GM23338 (cell line): ENCODE measurements around the gene EFHC2. TPM values are rescaled to one million over a fixed set of nuclear protein-coding genes. Genes with fewer than 3 reads are reported as not detected.

ENCODE experiments used
- ATAC-seq: fragments of 200-7000 bp; cut with Tn5 transposase; 3 replicates; pipeline ENCODE4 v1.9.1; 2020
- DNase-seq: peaks from one replicate; pipeline ENCODE4 v3.0.0-alpha.2; 2015; ENCODE audit warnings: low spot score
- H2AFZ ChIP-seq: fragments of 200-600 bp; sonication (generic); 2 replicates; pipeline ENCODE4 v1.8.0; 2016; ENCODE audit warnings: antibody characterized with exemption, mild to moderate bottlenecking, moderate library complexity
- H3F3A ChIP-seq: fragments of 200-600 bp; sonication (generic); replicated peaks from 2 replicates; pipeline ENCODE4 v1.8.0; 2017; ENCODE audit warnings: antibody characterized with exemption, mixed run types, low read depth
- H3K27ac ChIP-seq: fragments of 200-600 bp; sonication (generic); 2 replicates; pipeline ENCODE4 v1.6.1; 2016; ENCODE audit warnings: low read depth
- H3K27me3 ChIP-seq: fragments of 200-600 bp; sonication (generic); 2 replicates; pipeline ENCODE4 v1.8.0; 2016; ENCODE audit warnings: mild to moderate bottlenecking, mixed run types, moderate library complexity; ENCODE audit not compliant: insufficient read depth
- H3K36me3 ChIP-seq: fragments of 200-600 bp; sonication (generic); 2 replicates; pipeline ENCODE4 v1.8.0; 2016; ENCODE audit warnings: mild to moderate bottlenecking; ENCODE audit not compliant: insufficient read depth
- H3K4me1 ChIP-seq: fragments of 200-600 bp; sonication (generic); 2 replicates; pipeline ENCODE4 v1.8.0; 2016; ENCODE audit warnings: mild to moderate bottlenecking, moderate library complexity; ENCODE audit not compliant: insufficient read depth
- H3K4me2 ChIP-seq: fragments of 200-600 bp; sonication (generic); 2 replicates; pipeline ENCODE4 v1.7.1; 2017; ENCODE audit warnings: mixed run types
- H3K4me3 ChIP-seq: fragments of 200-600 bp; sonication (generic); 2 replicates; pipeline ENCODE4 v1.6.1; 2016; ENCODE audit warnings: mixed run types
- H3K79me2 ChIP-seq: fragments of 200-600 bp; sonication (generic); replicated peaks from 2 replicates; pipeline ENCODE4 v1.8.0; 2017; ENCODE audit warnings: mild to moderate bottlenecking; ENCODE audit not compliant: insufficient read depth
- H3K9me2 ChIP-seq: fragments of 200-600 bp; sonication (generic); 2 replicates; pipeline ENCODE4 v1.8.0; 2017; ENCODE audit not compliant: insufficient read depth
- H4K20me1 ChIP-seq: fragments of 200-600 bp; sonication (generic); replicated peaks from 2 replicates; pipeline ENCODE4 v1.8.0; 2017; ENCODE audit warnings: mild to moderate bottlenecking; ENCODE audit not compliant: insufficient read depth
- H3K27ac Mint-ChIP-seq: 2 replicates; pipeline ENCODE4 v1.8.0; 2020; ENCODE audit warnings: inconsistent platforms, mild to moderate bottlenecking, moderate library complexity, mixed read lengths
- H3K27me3 Mint-ChIP-seq: 3 replicates; pipeline ENCODE4 v1.8.0; 2022; ENCODE audit warnings: low read depth, mild to moderate bottlenecking, moderate library complexity, mixed read lengths, inconsistent platforms; ENCODE audit not compliant: insufficient read depth, poor library complexity
- H3K36me3 Mint-ChIP-seq: 3 replicates; pipeline ENCODE4 v1.8.0; 2021; ENCODE audit warnings: low read depth, mild to moderate bottlenecking, inconsistent platforms, moderate library complexity, mixed read lengths
- H3K4me1 Mint-ChIP-seq: 3 replicates; pipeline ENCODE4 v1.8.0; 2020; ENCODE audit warnings: mild to moderate bottlenecking, inconsistent platforms, mixed read lengths
- H3K4me3 Mint-ChIP-seq: 3 replicates; pipeline ENCODE4 v1.8.0; 2021; ENCODE audit warnings: moderate library complexity, mild to moderate bottlenecking, inconsistent platforms, mixed read lengths
- H3K9me3 Mint-ChIP-seq: 3 replicates; pipeline ENCODE4 v1.8.0; 2020; ENCODE audit warnings: moderate library complexity, mild to moderate bottlenecking, inconsistent platforms, mixed read lengths
- CTCF ChIP-seq, 2 experiments: fragments of 200-600 bp in 1 of 2; sonication (generic) in 1 of 2; conservative IDR thresholded peaks; 2 replicates each; pipeline versions ENCODE4 v1.5.1 to v1.6.1; 2016 to 2017; ENCODE audit warnings: antibody characterized with exemption in 2 of 2, low read depth in 2 of 2, mild to moderate bottlenecking in 2 of 2, moderate library complexity in 1 of 2
- EZH2phosphoT487 ChIP-seq: fragments of 200-600 bp; sonication (generic); IDR thresholded peaks from one replicate; pipeline ENCODE4 v1.8.1; 2018; ENCODE audit warnings: antibody characterized with exemption; ENCODE audit not compliant: unreplicated experiment
- NANOG ChIP-seq: IDR thresholded peaks from 2 replicates; pipeline ENCODE4 v1.6.1; 2016; ENCODE audit warnings: antibody characterized with exemption, borderline replicate concordance
- ZNF331 ChIP-seq: fragments of 250-450 bp; sonication (Bioruptor Pico); IDR thresholded peaks from 2 replicates; pipeline ENCODE4 v1.5.0; 2020; ENCODE audit warnings: low read depth, mild to moderate bottlenecking, moderate library complexity
- polyA plus RNA-seq: library from polyadenylated mRNA; unstranded; fragments of >200 nt; fragmentation: Nextera tagmentation; extraction: Ambion mirVana; gene quantifications from 2 replicates; pipeline ENCODE4 v1.2.1, GENCODE V29; 2016
- total RNA-seq: library from RNA; depleted of rRNA; stranded (reverse); fragments of >200 nt; shearing (Covaris generic); gene quantifications from 2 replicates; pipeline ENCODE4 v1.2.3, GENCODE V29; 2014
- TF ChIP-seq, protein P1 (sequence below): IDR thresholded peaks from one replicate; pipeline ENCODE4 v1.6.1; 2018; ENCODE audit warnings: antibody characterized with exemption; ENCODE audit not compliant: unreplicated experiment

Gene EFHC2
- total and polyA plus RNA-seq, 2 experiments from 2014 or later: 3.1 to 3.2 TPM

DNA sequence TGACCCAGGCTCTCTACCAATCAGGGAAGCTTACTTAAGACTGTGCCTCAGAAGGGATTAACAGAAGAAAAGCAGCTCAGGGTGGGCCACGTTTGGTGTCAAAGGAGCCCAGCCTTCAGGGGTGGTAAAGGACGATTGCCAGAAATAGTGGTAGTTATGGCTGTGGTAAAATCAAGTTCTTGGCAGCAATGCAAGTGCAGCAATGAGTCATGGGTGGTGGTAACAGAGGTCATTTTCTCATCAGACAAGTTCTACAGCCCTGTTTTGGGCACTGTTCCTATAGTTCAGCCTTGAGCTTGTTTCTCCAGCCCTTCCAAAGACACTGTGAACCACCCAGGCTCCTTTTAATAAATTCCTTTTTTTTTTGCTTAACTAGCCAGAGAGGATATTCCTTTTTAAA lies 120.3 kb downstream of the EFHC2 start:
- Histone ChIP-seq H4K20me1 (no peaks in the 10 kb centered on the region), H3K9me2 (no peaks in the 10 kb centered on the region), H2AFZ (no peak overlapping the region), H3K36me3 (no peaks in the 10 kb centered on the region), H3F3A (no peaks in the 10 kb centered on the region), H3K4me3 (no peak overlapping the region), H3K79me2 (no peaks in the 10 kb centered on the region), H3K27ac (no peak overlapping the region), H3K27me3 (no peaks in the 10 kb centered on the region), H3K4me1 (no peaks in the 10 kb centered on the region), H3K4me2 (no peak overlapping the region)
- no peaks in the 10 kb centered on the region for H3K9me3 Mint-ChIP-seq
- H3K4me1 Mint-ChIP-seq: peaks cover 7% of the 10 kb centered on the region
- H3K36me3 Mint-ChIP-seq: no peaks in the 10 kb centered on the region
- ATAC-seq (no peak), DNase-seq (no peak)
- TF ChIP-seq, protein P1, sequence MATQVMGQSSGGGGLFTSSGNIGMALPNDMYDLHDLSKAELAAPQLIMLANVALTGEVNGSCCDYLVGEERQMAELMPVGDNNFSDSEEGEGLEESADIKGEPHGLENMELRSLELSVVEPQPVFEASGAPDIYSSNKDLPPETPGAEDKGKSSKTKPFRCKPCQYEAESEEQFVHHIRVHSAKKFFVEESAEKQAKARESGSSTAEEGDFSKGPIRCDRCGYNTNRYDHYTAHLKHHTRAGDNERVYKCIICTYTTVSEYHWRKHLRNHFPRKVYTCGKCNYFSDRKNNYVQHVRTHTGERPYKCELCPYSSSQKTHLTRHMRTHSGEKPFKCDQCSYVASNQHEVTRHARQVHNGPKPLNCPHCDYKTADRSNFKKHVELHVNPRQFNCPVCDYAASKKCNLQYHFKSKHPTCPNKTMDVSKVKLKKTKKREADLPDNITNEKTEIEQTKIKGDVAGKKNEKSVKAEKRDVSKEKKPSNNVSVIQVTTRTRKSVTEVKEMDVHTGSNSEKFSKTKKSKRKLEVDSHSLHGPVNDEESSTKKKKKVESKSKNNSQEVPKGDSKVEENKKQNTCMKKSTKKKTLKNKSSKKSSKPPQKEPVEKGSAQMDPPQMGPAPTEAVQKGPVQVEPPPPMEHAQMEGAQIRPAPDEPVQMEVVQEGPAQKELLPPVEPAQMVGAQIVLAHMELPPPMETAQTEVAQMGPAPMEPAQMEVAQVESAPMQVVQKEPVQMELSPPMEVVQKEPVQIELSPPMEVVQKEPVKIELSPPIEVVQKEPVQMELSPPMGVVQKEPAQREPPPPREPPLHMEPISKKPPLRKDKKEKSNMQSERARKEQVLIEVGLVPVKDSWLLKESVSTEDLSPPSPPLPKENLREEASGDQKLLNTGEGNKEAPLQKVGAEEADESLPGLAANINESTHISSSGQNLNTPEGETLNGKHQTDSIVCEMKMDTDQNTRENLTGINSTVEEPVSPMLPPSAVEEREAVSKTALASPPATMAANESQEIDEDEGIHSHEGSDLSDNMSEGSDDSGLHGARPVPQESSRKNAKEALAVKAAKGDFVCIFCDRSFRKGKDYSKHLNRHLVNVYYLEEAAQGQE: no peak
- TF ChIP-seq EZH2phosphoT487: no peak
- H3K4me3 Mint-ChIP-seq: no peak overlapping the region
- peaks cover 5% of the 10 kb centered on the region for H3K27me3 Mint-ChIP-seq
- H3K27ac Mint-ChIP-seq: no peak overlapping the region

GRCh38 chrX:44218465-44218864 lies 125.0 kb downstream of the EFHC2 start:
- no peak for TF ChIP-seq CTCF (conservative IDR thresholded peaks at IDR 0.05; ENCODE audit: low read depth in 2 of 2)
- no peak for TF ChIP-seq NANOG
- no peaks in the 10 kb centered on the region for H3K9me3 Mint-ChIP-seq

DNA sequence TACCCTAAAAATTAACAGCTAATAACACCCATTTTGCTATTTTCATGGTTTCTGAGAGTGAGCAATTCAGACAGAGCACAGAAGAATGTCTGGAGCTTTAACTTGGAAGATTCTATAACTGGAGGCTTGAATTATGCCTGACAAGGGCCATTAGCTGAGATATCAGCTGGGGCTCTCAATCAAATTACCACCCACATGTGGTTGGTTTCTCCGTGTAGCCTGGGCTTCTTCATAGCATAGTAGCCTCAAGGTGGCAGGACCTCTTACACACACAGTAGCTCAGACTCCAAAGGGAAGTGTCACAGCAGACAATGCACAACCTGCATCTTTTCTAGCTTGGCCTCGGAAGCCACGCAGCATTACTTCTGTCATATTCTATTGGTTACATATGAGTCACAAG lies 127.3 kb downstream of the EFHC2 start:
- Mint-ChIP-seq H3K9me3 (no peaks in the 10 kb centered on the region), H3K27me3 (no peaks in the 10 kb centered on the region), H3K4me3 (no peak overlapping the region), H3K4me1 (no peaks in the 10 kb centered on the region), H3K36me3 (no peaks in the 10 kb centered on the region), H3K27ac (no peak overlapping the region)
- no peaks in the 10 kb centered on the region for H3F3A ChIP-seq
- H4K20me1 ChIP-seq: no peaks in the 10 kb centered on the region
- H2AFZ ChIP-seq: no peak overlapping the region
- no peak overlapping the region for H3K4me3 ChIP-seq
- H3K27me3 ChIP-seq: no peaks in the 10 kb centered on the region
- no peak overlapping the region for H3K4me2 ChIP-seq
- H3K9me2 ChIP-seq: no peaks in the 10 kb centered on the region
- no peaks in the 10 kb centered on the region for H3K36me3 ChIP-seq
- H3K27ac ChIP-seq: no peak overlapping the region
- 0 out of 2 replicates have a peak, but pooled peaks cover 2% of the 10 kb centered on the region for H3K4me1 ChIP-seq
- no peak for TF ChIP-seq CTCF (conservative IDR thresholded peaks at IDR 0.05; ENCODE audit: low read depth in 2 of 2)
- no peak for TF ChIP-seq ZNF331 (CRISPR knock-in tag)
- H3K79me2 ChIP-seq: no peaks in the 10 kb centered on the region
- DNase-seq (no peak), ATAC-seq (no peak)

More at GRCh38 chrX:44218465-44218864, 125.0 kb downstream of the EFHC2 start:
- ATAC-seq (no peak), DNase-seq (no peak)
- Histone ChIP-seq H3K4me2 (no peak overlapping the region), H3K27ac (no peak overlapping the region), H3K4me3 (no peak overlapping the region), H3K9me2 (no peaks in the 10 kb centered on the region), H3K4me1 (no peaks in the 10 kb centered on the region), H3K36me3 (no peaks in the 10 kb centered on the region), H3K79me2 (no peaks in the 10 kb centered on the region), H3K27me3 (no peaks in the 10 kb centered on the region), H2AFZ (no peak overlapping the region), H4K20me1 (no peaks in the 10 kb centered on the region), H3F3A (no peaks in the 10 kb centered on the region)
- H3K27me3 Mint-ChIP-seq: no peaks in the 10 kb centered on the region
- H3K4me1 Mint-ChIP-seq: no peaks in the 10 kb centered on the region
- H3K4me3 Mint-ChIP-seq: no peak overlapping the region
- H3K27ac Mint-ChIP-seq: no peak overlapping the region
- H3K36me3 Mint-ChIP-seq: no peaks in the 10 kb centered on the region
